K562 (cell line): Measurements from ENCODE around the gene AP5M1. TPM values are rescaled to one million over a fixed set of nuclear protein-coding genes. Genes with fewer than 3 reads are reported as not detected.

ENCODE experiments used
- ATAC-seq: fragments of 200-7000 bp; cut with Tn5 transposase; 3 replicates; pipeline ENCODE4 v1.9.1; 2020; ENCODE audit warnings: moderate library complexity
- BruUV-seq: library from RNA; stranded (reverse); fragments of 400-500 nt; replicated peaks from 2 replicates; lab custom pipeline; 2021; lab: Mats Ljungman, UMichigan
- CTCF ChIA-PET: fragments of 300-600 bp; formaldehyde crosslinking; extraction: SDS; loops from one replicate; lab custom pipeline; 2021; ENCODE audit warnings: low intra/inter-chr PET ratio; lab: Yijun Ruan, JAX
- POLR2A ChIA-PET: fragments of 300-600, 350-650 bp; sonication (Branson Sonifier 250); formaldehyde crosslinking; extraction: SDS; loops from one replicate; lab custom pipeline; 2021; ENCODE audit warnings: antibody characterized with exemption, inconsistent platforms; lab: Yijun Ruan, JAX
- DNase-seq, 4 experiments: peaks; one replicate each; pipeline versions ENCODE4 v3.0.0 to v3.0.0-alpha.2; 2011 to 2018; ENCODE audit warnings: low spot score in 3 of 4, mixed read lengths in 3 of 4; ENCODE audit errors: extremely low read depth in 1 of 4
- FAIRE-seq: peaks from 2 replicates; lab custom pipeline; 2011; peaks lifted over from hg19 to GRCh38; lab: Jason Lieb, UNC
- H2AFZ ChIP-seq: 2 replicates; pipeline ENCODE4 v1.6.0; 2011; ENCODE audit warnings: low read depth, low read length, control low read depth, inconsistent platforms
- H3K27ac ChIP-seq: fragments of 200-600 bp; 3 replicates; pipeline ENCODE4 v1.8.0; 2011; ENCODE audit warnings: low read depth, mild to moderate bottlenecking, control low read depth, inconsistent platforms, low read length, moderate library complexity, mixed read lengths; ENCODE audit errors: extremely low read depth
- H3K27me3 ChIP-seq, 2 experiments: fragments of 300-600 bp in 1 of 2; 2 replicates in 1 of 2; 3 replicates in 1 of 2; pipeline versions ENCODE4 v1.6.0 to v1.8.0; 2011; ENCODE audit warnings: inconsistent platforms in 2 of 2, low read length in 2 of 2, mild to moderate bottlenecking in 1 of 2, mixed read lengths in 1 of 2, moderate library complexity in 1 of 2; ENCODE audit not compliant: control insufficient read depth in 2 of 2, insufficient read depth in 2 of 2
- H3K36me3 ChIP-seq: fragments of 300-600 bp; 3 replicates; pipeline ENCODE4 v1.8.0; 2011; ENCODE audit warnings: mild to moderate bottlenecking, low read length, inconsistent platforms; ENCODE audit not compliant: control insufficient read depth, insufficient read depth
- H3K4me1 ChIP-seq, 2 experiments: fragments of 200-600 bp in 1 of 2; replicated peaks in 1 of 2; 2 replicates in 1 of 2; 3 replicates in 1 of 2; pipeline versions ENCODE4 v1.5.1 to v1.8.0; 2011; ENCODE audit warnings: inconsistent platforms in 2 of 2, low read length in 2 of 2, mild to moderate bottlenecking in 1 of 2, mixed read lengths in 1 of 2, moderate library complexity in 1 of 2; ENCODE audit not compliant: control insufficient read depth in 2 of 2, insufficient read depth in 2 of 2
- H3K4me2 ChIP-seq: 2 replicates; pipeline ENCODE4 v1.6.1; 2011; ENCODE audit warnings: low read length, control low read depth, inconsistent platforms, mixed read lengths; ENCODE audit not compliant: insufficient read depth
- H3K4me3 ChIP-seq: fragments of 200-600 bp; sonication (generic), shearing (Covaris generic); 2 replicates; pipeline ENCODE4 v1.5.1; 2016; ENCODE audit warnings: control low read depth, inconsistent platforms
- H3K79me2 ChIP-seq: fragments of 200-600 bp; 3 replicates; pipeline ENCODE4 v1.8.0; 2011; ENCODE audit warnings: low read length, inconsistent platforms; ENCODE audit not compliant: control insufficient read depth, insufficient read depth
- H3K9ac ChIP-seq, 2 experiments: 2 replicates each; pipeline versions ENCODE4 v1.6.0 to v1.6.1; 2011; ENCODE audit warnings: low read depth in 2 of 2, low read length in 2 of 2, control low read depth in 1 of 2, inconsistent platforms in 1 of 2, mild to moderate bottlenecking in 1 of 2, mixed read lengths in 1 of 2; ENCODE audit not compliant: insufficient read depth in 1 of 2
- H3K9me1 ChIP-seq: one replicate; pipeline ENCODE4 v1.6.0; 2011; ENCODE audit warnings: inconsistent platforms, mild to moderate bottlenecking, low read length, moderate library complexity; ENCODE audit not compliant: control insufficient read depth, insufficient read depth
- H3K9me3 ChIP-seq: replicated peaks from 2 replicates; pipeline ENCODE4 v1.5.1; 2011; ENCODE audit warnings: low read depth, low read length, inconsistent platforms; ENCODE audit not compliant: control insufficient read depth, insufficient read depth
- H4K20me1 ChIP-seq: replicated peaks from 2 replicates; pipeline ENCODE4 v1.6.1; 2011; ENCODE audit warnings: low read length, inconsistent platforms, mixed read lengths; ENCODE audit not compliant: control insufficient read depth, insufficient read depth
- CHCHD3 ChIP-seq: fragments of 250-450 bp; sonication (Bioruptor Pico); IDR thresholded peaks from 2 replicates; pipeline ENCODE4 v2.1.2; 2022; ENCODE audit warnings: mild to moderate bottlenecking
- EWSR1 ChIP-seq: fragments of 450-650 bp; IDR thresholded peaks from 2 replicates; pipeline ENCODE4 v1.6.1; 2018; ENCODE audit warnings: borderline replicate concordance, mild to moderate bottlenecking, low read depth, moderate library complexity; ENCODE audit not compliant: partially characterized antibody
- GTF2F1 ChIP-seq: IDR thresholded peaks from 2 replicates; pipeline ENCODE4 v1.6.1; 2011; ENCODE audit warnings: low read depth, low read length, improper control_type of control experiment
- KHSRP ChIP-seq: fragments of 450-650 bp; IDR thresholded peaks from 2 replicates; pipeline ENCODE4 v1.6.1; 2017
- MEIS2 ChIP-seq: fragments of 450-650 bp; IDR thresholded peaks from 2 replicates; pipeline ENCODE4 v1.6.1; 2014; ENCODE audit warnings: mild to moderate bottlenecking; ENCODE audit not compliant: partially characterized antibody
- MXI1 ChIP-seq: IDR thresholded peaks from 2 replicates; pipeline ENCODE4 v1.6.1; 2011; ENCODE audit warnings: low read depth, mild to moderate bottlenecking, improper control_type of control experiment, low read length
- NELFE ChIP-seq: IDR thresholded peaks from 2 replicates; pipeline ENCODE4 v1.6.1; 2011; ENCODE audit warnings: mild to moderate bottlenecking; ENCODE audit not compliant: insufficient read depth, insufficient read length
- WHSC1 ChIP-seq: IDR thresholded peaks from one replicate; pipeline ENCODE4 v1.6.1; 2012; ENCODE audit warnings: low read length, control low read depth, inconsistent platforms
- ZNF174 ChIP-seq: fragments of 250-450 bp; sonication (Bioruptor Pico); IDR thresholded peaks from 2 replicates; pipeline ENCODE4 v1.4.0; 2020; ENCODE audit warnings: mild to moderate bottlenecking
- WGBS: fragments of 100-300 bp; shearing (Covaris generic); methylation state at CpG from one replicate; pipeline ENCODE4 v1.1.6; 2016; ENCODE audit warnings: low coverage, mixed read lengths; ENCODE audit not compliant: insufficient coverage; ENCODE audit errors: missing lambda C conversion rate; 5-methylcytosine and 5-hydroxymethylcytosine counted together
- in situ Hi-C: fragments of 300-500 bp; cut with MboI; formaldehyde crosslinking; loops from 4 replicates; pipeline ENCODE4 v1.15.0; 2018; ENCODE audit warnings: inconsistent platforms, mixed read lengths
- intact Hi-C: fragments of 100-400 bp; cut with micrococcal nuclease; formaldehyde crosslinking; loops from 2 replicates; pipeline ENCODE4 v1.14.2; 2022
- polyA plus RNA-seq, 8 experiments: library from polyadenylated mRNA; depleted of rRNA in 4 of 8; stranded (reverse) in 5 of 8; unstranded in 3 of 8; fragments of >200 nt; fragmentation: Nextera tagmentation in 2 of 8; fragmentation: Illumina TruSeq in 1 of 8; extraction: Ambion mirVana in 2 of 8; extraction: Trizol in 1 of 8; gene quantifications; 2 replicates each; pipeline versions ENCODE4 v1.2.1 to v1.2.3, GENCODE V29; 2011 to 2014; ENCODE audit warnings: inconsistent platforms in 1 of 8, missing spikeins in 1 of 8
- total RNA-seq, 7 experiments: library from RNA; depleted of rRNA in 6 of 7; stranded (reverse); fragments of >200 nt in 6 of 7; fragmentation: Illumina TruSeq in 2 of 7; extraction: Trizol in 2 of 7; gene quantifications; 2 replicates each; pipeline versions ENCODE4 v1.2.1 to v1.2.3, GENCODE V29; 2011 to 2021; ENCODE audit warnings: low replicate concordance in 1 of 7
- TF ChIP-seq, protein P1 (sequence below): fragments of 450-650 bp; IDR thresholded peaks from 2 replicates; pipeline ENCODE4 v1.6.1; 2016
- TF ChIP-seq, protein P2 (sequence below): IDR thresholded peaks from 2 replicates; pipeline ENCODE4 v1.6.1; 2011; ENCODE audit warnings: borderline replicate concordance, low read depth, mild to moderate bottlenecking, moderate library complexity, low read length; ENCODE audit not compliant: insufficient read depth, poor library complexity, severe bottlenecking

Gene AP5M1
- total and polyA plus RNA-seq, 9 of the 15 experiments (the other 6 are each of a cell fraction or from before 2014, with no cell fraction given): 16.1 to 51.7 (median 30.9) TPM

DNA sequence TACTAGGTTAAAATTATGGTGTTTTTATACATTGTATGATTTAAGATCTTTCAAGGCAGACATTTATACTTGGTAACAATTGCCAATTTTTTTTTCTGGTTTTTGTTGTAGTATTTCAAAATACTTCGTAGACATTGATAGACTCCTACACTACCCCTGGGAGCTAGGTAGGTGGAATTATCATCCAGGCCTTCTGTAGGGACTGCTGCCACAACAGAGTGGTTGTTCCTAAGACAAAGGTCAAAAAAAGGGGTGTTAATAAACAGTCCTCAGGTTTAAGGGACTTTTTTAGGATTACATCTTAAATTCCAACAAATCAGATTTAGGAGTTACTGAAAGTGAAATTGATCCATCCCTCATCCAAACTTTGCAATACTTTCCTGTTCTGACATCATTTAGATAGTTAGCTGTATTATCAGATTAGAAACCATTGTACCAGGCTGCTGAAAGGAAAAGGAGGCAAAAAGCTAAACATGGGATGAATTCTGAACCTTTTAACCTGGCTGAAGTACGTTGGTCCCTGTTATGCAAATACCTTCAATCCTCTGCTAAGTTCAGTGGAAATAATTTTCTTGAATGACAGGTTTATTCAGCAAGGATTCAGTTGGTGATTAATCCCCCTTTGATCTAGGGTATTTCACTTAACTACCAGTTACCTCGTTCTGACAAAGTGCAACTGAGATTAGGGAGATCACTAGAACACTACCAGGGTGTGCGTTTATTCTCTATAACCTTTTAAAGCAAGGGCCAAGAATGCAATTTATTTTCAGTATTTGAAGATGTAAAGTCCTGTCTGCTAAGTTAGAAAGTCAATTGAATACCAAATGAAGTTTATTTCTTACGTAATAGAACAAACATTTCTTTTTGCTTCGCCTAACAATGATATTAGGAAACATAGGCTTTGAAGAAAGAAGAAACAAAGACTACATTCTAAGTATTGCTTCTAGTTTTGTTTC, 23.2 kb downstream of the AP5M1 start:
- no peaks in the 10 kb centered on the region for H4K20me1 ChIP-seq
- intact Hi-C loops (loop anchor here (10.0 kb wide), 3 partner anchors 97 to 807 kb away; no protein-coding TSS in a partner anchor), in situ Hi-C loops (no loop called here)
- CTCF ChIA-PET: no interaction called here
- TF ChIP-seq GTF2F1: no peak
- TF ChIP-seq CHCHD3: no peak
- no peak for TF ChIP-seq MXI1
- TF ChIP-seq ZNF174 (CRISPR knock-in tag): no peak
- no peak for TF ChIP-seq KHSRP
- TF ChIP-seq, protein P1, sequence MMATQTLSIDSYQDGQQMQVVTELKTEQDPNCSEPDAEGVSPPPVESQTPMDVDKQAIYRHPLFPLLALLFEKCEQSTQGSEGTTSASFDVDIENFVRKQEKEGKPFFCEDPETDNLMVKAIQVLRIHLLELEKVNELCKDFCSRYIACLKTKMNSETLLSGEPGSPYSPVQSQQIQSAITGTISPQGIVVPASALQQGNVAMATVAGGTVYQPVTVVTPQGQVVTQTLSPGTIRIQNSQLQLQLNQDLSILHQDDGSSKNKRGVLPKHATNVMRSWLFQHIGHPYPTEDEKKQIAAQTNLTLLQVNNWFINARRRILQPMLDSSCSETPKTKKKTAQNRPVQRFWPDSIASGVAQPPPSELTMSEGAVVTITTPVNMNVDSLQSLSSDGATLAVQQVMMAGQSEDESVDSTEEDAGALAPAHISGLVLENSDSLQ: no peak
- no peak for TF ChIP-seq WHSC1
- TF ChIP-seq NELFE: no peak
- TF ChIP-seq MEIS2: no peak
- TF ChIP-seq, protein P2, sequence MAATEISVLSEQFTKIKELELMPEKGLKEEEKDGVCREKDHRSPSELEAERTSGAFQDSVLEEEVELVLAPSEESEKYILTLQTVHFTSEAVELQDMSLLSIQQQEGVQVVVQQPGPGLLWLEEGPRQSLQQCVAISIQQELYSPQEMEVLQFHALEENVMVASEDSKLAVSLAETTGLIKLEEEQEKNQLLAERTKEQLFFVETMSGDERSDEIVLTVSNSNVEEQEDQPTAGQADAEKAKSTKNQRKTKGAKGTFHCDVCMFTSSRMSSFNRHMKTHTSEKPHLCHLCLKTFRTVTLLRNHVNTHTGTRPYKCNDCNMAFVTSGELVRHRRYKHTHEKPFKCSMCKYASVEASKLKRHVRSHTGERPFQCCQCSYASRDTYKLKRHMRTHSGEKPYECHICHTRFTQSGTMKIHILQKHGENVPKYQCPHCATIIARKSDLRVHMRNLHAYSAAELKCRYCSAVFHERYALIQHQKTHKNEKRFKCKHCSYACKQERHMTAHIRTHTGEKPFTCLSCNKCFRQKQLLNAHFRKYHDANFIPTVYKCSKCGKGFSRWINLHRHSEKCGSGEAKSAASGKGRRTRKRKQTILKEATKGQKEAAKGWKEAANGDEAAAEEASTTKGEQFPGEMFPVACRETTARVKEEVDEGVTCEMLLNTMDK: no peak
- no peak for TF ChIP-seq EWSR1
- DNase-seq (no peak), FAIRE-seq (no peak), ATAC-seq (no peak)
- no peak overlapping the region for H2AFZ ChIP-seq
- 0 out of 5 replicates have a peak, but pooled peaks cover 0 to 4% of the 10 kb centered on the region in 2 experiments for H3K4me1 ChIP-seq
- WGBS: 67% methylated on average over 6 of the region's 6 CpGs
- POLR2A ChIA-PET: interaction anchor here (0.7 kb wide), 1 partner anchor 223 kb away, joined by 3 read pairs; no protein-coding TSS in a partner anchor
- no TSS peak for BruUV-seq
- H3K4me2 ChIP-seq: no peak overlapping the region
- no peaks in the 10 kb centered on the region for H3K27me3 ChIP-seq
- H3K4me3 ChIP-seq: no peak overlapping the region
- H3K79me2 ChIP-seq: no peaks in the 10 kb centered on the region
- no peaks in the 10 kb centered on the region for H3K9me3 ChIP-seq
- H3K36me3 ChIP-seq: peaks cover 30% of the 10 kb centered on the region; the same call in 1 of the 3 replicates
- H3K9me1 ChIP-seq: no peaks in the 10 kb centered on the region
- H3K9ac ChIP-seq: no peak overlapping the region
- H3K27ac ChIP-seq: no peak overlapping the region
